Smooth muscle cell (in vitro differentiated cells): ENCODE measurements around the gene SRRM2. TPM values are rescaled to one million over a fixed set of nuclear protein-coding genes. Genes with fewer than 3 reads are reported as not detected.

Source experiments
- DNase-seq: peaks from one replicate; lab custom pipeline; 2025; ENCODE audit not compliant: unreplicated experiment; lab: John Stamatoyannopoulos, UW
- H2AFZ ChIP-seq: fragments of 200-600 bp; sonication (generic); 2 replicates; pipeline ENCODE4 v1.6.0; 2016; ENCODE audit warnings: antibody characterized with exemption, low read depth, mild to moderate bottlenecking
- H3F3A ChIP-seq: fragments of 200-600 bp; sonication (generic); 2 replicates; pipeline ENCODE4 v1.6.0; 2017; ENCODE audit warnings: antibody characterized with exemption, low read depth
- H3K27ac ChIP-seq: fragments of 200-600 bp; sonication (generic); 2 replicates; pipeline ENCODE4 v1.5.1; 2016; ENCODE audit warnings: low read depth, mild to moderate bottlenecking
- H3K27me3 ChIP-seq: fragments of 200-600 bp; sonication (generic); 2 replicates; pipeline ENCODE4 v1.6.1; 2016; ENCODE audit warnings: low read depth, mild to moderate bottlenecking
- H3K36me3 ChIP-seq: fragments of 200-600 bp; sonication (generic); 2 replicates; pipeline ENCODE4 v1.5.1; 2016; ENCODE audit warnings: low read depth
- H3K4me1 ChIP-seq: fragments of 200-600 bp; sonication (generic); 2 replicates; pipeline ENCODE4 v1.5.1; 2016; ENCODE audit warnings: low read depth
- H3K4me2 ChIP-seq: fragments of 200-600 bp; sonication (generic); 2 replicates; pipeline ENCODE4 v1.6.0; 2016; ENCODE audit warnings: mild to moderate bottlenecking
- H3K4me3 ChIP-seq: fragments of 200-600 bp; sonication (generic); 2 replicates; pipeline ENCODE4 v1.5.1; 2016; ENCODE audit warnings: mild to moderate bottlenecking
- H3K79me2 ChIP-seq: fragments of 200-600 bp; sonication (generic); 2 replicates; pipeline ENCODE4 v1.6.0; 2016; ENCODE audit warnings: low read depth, mild to moderate bottlenecking
- H3K9ac ChIP-seq: fragments of 200-600 bp; sonication (generic); 2 replicates; pipeline ENCODE4 v1.6.0; 2016; ENCODE audit warnings: low read depth
- H3K9me3 ChIP-seq: fragments of 200-600 bp; sonication (generic); replicated peaks from 2 replicates; pipeline ENCODE4 v1.5.1; 2016; ENCODE audit warnings: low read depth
- H4K20me1 ChIP-seq: fragments of 200-600 bp; sonication (generic); 2 replicates; pipeline ENCODE4 v1.6.0; 2016; ENCODE audit warnings: low read depth
- whole genome bisulfite sequencing: methylation state at CpG from one replicate; pipeline ENCODE4 v1.1.7; 2016; ENCODE audit warnings: low lambda C conversion rate; 5-methylcytosine and 5-hydroxymethylcytosine counted together
- polyA plus RNA-seq: library from polyadenylated mRNA; unstranded; fragments of >200 nt; fragmentation: Nextera tagmentation; extraction: Ambion mirVana; gene quantifications from 2 replicates; pipeline ENCODE4 v1.2.1, GENCODE V29; 2016
- total RNA-seq: library from RNA; depleted of rRNA; stranded (reverse); fragments of >200 nt; gene quantifications from 2 replicates; pipeline ENCODE4 v1.2.3, GENCODE V29; 2014
- TF ChIP-seq, protein P1 (sequence below): fragments of 200-600 bp; sonication (generic); IDR thresholded peaks from 2 replicates; pipeline ENCODE4 v1.5.1; 2017; ENCODE audit warnings: borderline replicate concordance, mild to moderate bottlenecking, antibody characterized with exemption; ENCODE audit not compliant: insufficient read depth, poor library complexity, severe bottlenecking

SRRM2 gene
- total and polyA plus RNA-seq, 2 experiments from 2014 or later: 125 to 280 TPM

DNA sequence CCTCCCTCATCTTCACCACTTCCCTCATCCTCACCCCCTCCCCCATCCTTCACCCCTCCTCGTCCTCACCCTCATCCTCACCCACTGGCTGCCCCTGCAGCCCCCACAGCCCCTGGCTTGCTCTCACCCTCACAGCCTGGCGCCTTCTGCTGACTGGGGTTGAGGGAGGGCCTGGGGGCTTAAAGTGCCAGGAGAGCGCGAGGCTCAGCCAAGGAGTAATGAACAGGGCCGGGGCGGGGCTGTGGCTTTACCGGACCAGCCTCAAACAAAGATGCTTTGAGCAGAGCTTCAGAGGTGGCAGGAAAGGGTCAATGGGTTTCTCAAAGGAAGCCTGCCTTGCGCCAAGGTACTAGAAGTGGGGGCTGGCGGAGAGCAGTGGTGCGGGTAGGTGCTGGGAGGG is 35.0 kb downstream of the SRRM2 start, which contains the start of gene PRSS33:
TSS of gene PRSS33 (minus strand) at position 155 of the 400 bp plus-strand sequence. CDS start 1,013 bp downstream, outside the sequence.
- Histone ChIP-seq H3K4me1 (no peaks in the 10 kb centered on the region), H3K36me3 (no peaks in the 10 kb centered on the region), H3K9me3 (no peaks in the 10 kb centered on the region), H3K27me3 (peaks cover 18% of the 10 kb centered on the region), H3K79me2 (no peaks in the 10 kb centered on the region), H3K4me2 (no peak within 1 kb of the TSS), H3K27ac (no peak within 1 kb of the TSS), H2AFZ (no peak within 1 kb of the TSS), H3K9ac (no peak within 1 kb of the TSS), H3F3A (no peaks in the 10 kb centered on the region), H3K4me3 (no peak within 1 kb of the TSS), H4K20me1 (no peaks in the 10 kb centered on the region)
- no peak for DNase-seq
- 73% methylated on average over 10 of the region's 10 CpGs for WGBS
- TF ChIP-seq, protein P1, sequence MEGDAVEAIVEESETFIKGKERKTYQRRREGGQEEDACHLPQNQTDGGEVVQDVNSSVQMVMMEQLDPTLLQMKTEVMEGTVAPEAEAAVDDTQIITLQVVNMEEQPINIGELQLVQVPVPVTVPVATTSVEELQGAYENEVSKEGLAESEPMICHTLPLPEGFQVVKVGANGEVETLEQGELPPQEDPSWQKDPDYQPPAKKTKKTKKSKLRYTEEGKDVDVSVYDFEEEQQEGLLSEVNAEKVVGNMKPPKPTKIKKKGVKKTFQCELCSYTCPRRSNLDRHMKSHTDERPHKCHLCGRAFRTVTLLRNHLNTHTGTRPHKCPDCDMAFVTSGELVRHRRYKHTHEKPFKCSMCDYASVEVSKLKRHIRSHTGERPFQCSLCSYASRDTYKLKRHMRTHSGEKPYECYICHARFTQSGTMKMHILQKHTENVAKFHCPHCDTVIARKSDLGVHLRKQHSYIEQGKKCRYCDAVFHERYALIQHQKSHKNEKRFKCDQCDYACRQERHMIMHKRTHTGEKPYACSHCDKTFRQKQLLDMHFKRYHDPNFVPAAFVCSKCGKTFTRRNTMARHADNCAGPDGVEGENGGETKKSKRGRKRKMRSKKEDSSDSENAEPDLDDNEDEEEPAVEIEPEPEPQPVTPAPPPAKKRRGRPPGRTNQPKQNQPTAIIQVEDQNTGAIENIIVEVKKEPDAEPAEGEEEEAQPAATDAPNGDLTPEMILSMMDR: no peak

DNA sequence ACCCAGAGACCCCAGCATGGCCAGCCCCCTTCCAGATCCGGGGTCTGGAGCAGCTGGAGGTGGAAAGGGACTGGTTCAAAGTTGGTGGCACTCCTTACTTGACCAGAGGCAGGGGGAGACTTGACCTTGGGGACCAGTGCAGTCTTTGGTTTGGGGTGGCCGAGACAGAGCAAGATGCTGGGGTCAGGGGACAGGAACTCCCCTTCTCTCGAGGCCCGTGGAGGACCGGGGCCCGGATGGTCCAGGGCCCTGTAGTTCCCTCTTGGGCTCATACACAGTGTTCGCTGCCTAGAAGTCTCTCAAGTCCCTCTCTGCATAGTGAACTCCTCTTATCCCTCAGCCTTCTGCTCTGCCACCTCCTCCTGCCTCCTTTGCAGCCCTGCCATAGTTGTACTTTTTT is 35.5 kb downstream of the SRRM2 start:
- TF ChIP-seq, protein P1: no peak
- H3K9me3 ChIP-seq: no peaks in the 10 kb centered on the region
- H3K9ac ChIP-seq: no peak overlapping the region
- no peak for DNase-seq
- peaks cover 18% of the 10 kb centered on the region for H3K27me3 ChIP-seq
- WGBS: 72% methylated on average over 7 of the region's 7 CpGs
- H3F3A ChIP-seq: no peaks in the 10 kb centered on the region
- H3K79me2 ChIP-seq: no peaks in the 10 kb centered on the region
- H3K4me1 ChIP-seq: no peaks in the 10 kb centered on the region
- H3K4me3 ChIP-seq: no peak overlapping the region
- no peak overlapping the region for H2AFZ ChIP-seq
- no peaks in the 10 kb centered on the region for H3K36me3 ChIP-seq
- H3K27ac ChIP-seq: no peak overlapping the region
- H4K20me1 ChIP-seq: no peaks in the 10 kb centered on the region
- no peak overlapping the region for H3K4me2 ChIP-seq

DNA sequence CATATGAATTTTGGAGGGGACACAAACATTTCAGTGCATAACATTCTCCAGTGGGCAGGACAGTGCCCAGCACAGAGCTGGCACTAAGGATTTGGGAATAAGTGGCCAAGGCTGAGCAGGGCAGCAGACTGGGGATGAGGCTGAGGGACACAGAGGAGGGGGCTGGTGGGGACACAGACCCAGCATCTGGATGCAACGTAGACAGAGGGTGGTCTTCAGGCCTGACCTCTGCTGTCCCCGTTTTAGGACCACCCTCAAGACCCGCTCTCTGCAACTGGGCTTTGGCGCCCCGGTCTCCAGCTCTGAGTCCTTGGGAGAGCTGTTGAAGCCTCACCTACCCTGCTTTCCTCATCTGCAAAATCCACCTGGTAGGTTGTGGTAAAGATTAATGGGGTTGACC is 38.2 kb downstream of the SRRM2 start:
- peaks cover 18% of the 10 kb centered on the region for H3K27me3 ChIP-seq
- H3K27ac ChIP-seq: no peak overlapping the region
- no peaks in the 10 kb centered on the region for H3K79me2 ChIP-seq
- no peak overlapping the region for H3K4me3 ChIP-seq
- WGBS: 91% methylated on average over 5 of the region's 5 CpGs
- DNase-seq: no peak
- no peaks in the 10 kb centered on the region for H3K9me3 ChIP-seq
- no peaks in the 10 kb centered on the region for H3K4me1 ChIP-seq
- no peaks in the 10 kb centered on the region for H3K36me3 ChIP-seq
- H3F3A ChIP-seq: no peaks in the 10 kb centered on the region
- no peak overlapping the region for H3K9ac ChIP-seq
- no peak overlapping the region for H2AFZ ChIP-seq
- TF ChIP-seq, protein P1: no peak
- no peaks in the 10 kb centered on the region for H4K20me1 ChIP-seq
- no peak overlapping the region for H3K4me2 ChIP-seq

DNA sequence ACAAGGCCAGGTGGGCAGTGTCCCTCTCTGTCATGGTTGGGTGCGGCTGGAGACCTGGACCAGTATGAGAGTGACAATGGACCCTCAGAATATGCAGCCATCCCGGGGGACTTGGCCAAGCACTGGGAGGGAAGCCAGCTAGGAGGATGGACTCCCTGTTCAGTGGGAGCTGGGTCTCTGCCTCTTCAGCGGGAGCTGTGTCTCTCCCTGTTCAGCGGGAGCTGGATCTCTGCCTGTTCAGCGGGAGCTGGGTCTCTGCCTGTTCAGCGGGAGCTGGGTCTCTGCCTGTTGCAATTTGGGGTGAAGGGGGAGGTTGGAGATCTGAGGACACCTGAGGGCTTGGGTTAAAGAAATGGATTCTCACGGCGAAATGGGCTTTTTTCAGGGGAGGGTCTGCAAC is 38.7 kb downstream of the SRRM2 start:
- no peak for DNase-seq
- Histone ChIP-seq H3F3A (peaks cover 4% of the 10 kb centered on the region), H4K20me1 (no peaks in the 10 kb centered on the region), H3K9ac (no peak overlapping the region), H3K27me3 (peaks cover 18% of the 10 kb centered on the region), H3K79me2 (no peaks in the 10 kb centered on the region), H3K9me3 (no peaks in the 10 kb centered on the region), H2AFZ (no peak overlapping the region), H3K27ac (no peak overlapping the region), H3K36me3 (no peaks in the 10 kb centered on the region), H3K4me2 (no peak overlapping the region), H3K4me1 (no peaks in the 10 kb centered on the region), H3K4me3 (no peak overlapping the region)
- TF ChIP-seq, protein P1: no peak
- WGBS: 89% methylated on average over 8 of the region's 8 CpGs
